Putamen (tissue), 1 donor: ENCODE results near the gene DIS3L2.
"Not testable (repeated sequence)": the region's sequence is repeated elsewhere in the genome, so short reads cannot be mapped to it uniquely, and the experiment has no call there.

ENCODE experiments used
- DNase-seq: peaks from one replicate; pipeline ENCODE4 v3.0.0-alpha.2; 2016; ENCODE audit warnings: low spot score

DIS3L2 gene

DNA sequence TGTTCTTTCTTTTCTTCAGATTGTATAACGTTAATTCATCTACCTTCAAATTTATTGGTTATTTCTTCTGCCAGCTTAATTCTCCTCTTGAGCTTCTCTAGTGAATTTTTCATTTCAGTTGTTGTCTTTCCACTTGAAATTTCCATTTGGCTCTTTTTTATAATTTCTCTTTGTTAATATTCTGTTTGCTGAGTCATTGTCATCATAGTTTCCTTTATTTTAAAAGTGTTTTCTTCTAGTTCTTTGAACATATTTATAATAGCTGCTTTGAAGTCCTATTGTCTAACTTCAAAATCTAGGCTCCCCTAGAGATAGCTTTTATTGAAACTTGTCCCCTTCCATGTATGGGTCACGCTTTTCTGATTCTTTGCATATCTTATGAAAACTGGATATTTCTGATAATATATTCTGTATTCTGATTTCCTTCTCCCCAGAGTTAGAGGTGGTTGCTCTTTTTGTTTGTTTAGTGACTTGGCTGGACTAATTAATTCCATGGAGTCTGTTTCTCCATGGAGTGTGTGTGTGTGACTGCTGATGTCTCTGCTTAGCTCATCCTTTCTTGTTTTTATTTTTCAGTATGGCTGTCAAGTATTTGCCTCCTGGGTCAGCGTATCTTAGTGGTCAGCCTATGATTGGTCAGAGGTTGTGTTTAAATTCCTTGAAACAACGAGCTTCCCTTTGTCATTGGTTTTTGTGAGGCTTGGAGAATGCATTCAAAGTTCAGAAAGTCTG lies 47.6 kb downstream of the DIS3L2 start:
- DNase-seq: no peak

GRCh38 chr2:232009639-232010274 lies 48.2 kb downstream of the DIS3L2 start:
- DNase-seq: no peak

DNA sequence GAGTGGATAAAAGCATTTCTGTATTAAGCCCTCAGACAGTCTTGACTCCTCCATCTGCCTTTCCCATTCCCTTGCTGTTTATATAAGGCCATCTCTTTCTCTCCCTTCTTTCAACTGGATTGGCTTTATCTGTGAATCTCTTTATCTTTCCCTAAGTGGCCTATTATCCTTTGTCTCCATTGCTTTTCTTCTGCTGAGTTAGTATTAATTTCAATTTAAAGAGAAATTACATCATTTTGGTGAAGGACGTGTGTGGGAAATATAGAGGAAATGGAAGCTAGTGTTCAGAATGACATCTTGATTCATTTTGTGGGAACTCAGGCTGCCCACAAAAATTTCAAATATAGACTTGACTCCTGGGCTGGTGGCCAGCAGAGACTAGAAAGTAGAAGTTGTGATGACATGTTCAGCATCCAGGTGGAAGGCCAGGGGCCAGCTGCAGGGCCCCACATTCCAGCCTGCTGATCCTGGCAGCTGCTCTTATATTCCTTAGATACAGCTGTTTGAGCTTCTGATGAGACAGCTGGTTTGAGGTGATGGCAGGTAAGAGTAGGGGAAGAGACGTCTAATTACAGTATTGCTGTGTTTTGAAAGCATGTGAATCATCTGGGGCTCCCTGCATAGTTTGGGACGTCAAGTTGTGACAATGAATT lies 52.3 kb downstream of the DIS3L2 start:
- DNase-seq: no peak

- no peak for DNase-seq
Measured at GRCh38 chr2:232014681-232015080, 53.2 kb downstream of the DIS3L2 start.

DNA sequence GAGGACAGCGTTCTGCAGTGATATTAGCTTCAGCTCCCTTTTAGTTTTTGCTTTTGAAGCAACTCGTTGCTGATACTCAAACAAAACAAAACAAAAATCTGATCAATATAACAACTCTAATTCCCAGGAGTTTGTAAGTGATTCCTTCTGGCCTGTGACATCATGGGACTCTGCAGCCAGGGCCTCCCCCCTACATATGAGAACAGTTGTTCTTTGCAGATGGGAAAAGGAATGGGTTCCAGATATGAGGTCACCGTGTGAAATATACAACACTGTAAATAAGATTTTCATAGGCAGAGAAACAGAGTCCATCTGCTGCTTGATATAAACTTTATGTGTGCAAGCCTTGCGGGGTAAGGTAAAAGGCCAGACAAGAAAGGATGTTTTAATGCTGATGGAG lies 56.7 kb downstream of the DIS3L2 start:
- DNase-seq: no peak

DNA sequence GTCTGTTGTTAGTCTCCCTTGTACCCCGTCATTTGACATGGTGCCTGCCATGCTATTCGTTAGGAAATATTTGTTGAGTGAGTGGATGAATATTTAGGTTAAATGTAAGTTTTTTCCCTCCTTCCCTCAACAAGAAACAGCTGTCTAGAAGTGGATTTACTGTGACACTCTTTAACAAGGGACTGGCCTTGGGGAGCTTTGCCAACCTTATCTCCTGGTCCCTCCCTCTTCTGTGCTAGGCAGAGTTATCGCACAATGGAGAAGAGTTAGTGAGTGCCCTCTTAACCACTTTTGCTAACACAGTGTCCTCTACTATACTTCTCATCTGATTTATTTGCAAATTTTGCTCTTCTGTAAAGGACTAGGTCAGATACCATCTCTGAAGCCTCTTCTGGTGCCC lies 61.2 kb downstream of the DIS3L2 start:
- no peak for DNase-seq

DNA sequence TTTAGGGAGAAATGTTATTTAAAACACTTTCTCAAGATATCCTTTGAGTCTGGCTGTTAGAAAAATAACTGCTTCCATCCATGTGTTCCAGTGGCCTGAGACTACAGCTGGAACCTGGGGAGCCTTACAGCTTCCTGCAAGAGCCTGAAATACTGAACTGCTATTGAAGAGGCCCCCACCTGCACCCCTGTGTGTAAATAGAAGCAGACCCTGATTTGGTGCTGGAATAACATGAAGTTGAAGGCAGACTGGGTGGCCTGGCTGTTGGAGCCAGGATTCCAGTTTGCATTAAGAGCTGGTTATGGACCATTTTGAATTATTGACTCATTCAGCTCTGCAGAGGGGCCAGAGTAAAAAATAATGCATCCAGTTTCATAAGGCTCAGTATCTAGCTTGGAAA lies 61.9 kb downstream of the DIS3L2 start:
- DNase-seq: no peak

- no peak for DNase-seq
Measured at GRCh38 chr2:232024457-232024856, 62.9 kb downstream of the DIS3L2 start.

GRCh38 chr2:232026910-232027309 lies 65.4 kb downstream of the DIS3L2 start:
- no peak for DNase-seq

DNA sequence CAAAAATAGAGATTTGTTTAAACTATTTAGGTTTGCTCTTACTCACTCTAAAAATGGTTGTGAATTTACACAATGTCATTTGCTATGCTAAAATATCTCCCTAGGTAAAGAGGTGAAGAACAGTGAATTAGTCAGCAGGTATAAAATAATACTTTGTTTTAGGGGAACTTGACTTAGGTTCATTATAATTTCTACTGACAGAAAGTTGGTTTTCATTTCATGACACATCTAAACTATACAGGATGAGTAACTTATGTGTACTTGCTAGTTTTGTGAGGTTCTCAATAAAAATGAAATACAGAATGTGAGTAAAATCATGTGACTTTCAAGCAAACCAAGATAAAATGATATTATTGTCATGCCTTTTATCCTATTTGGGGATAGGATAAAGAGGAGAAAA lies 66.0 kb downstream of the DIS3L2 start:
- DNase-seq: no peak

- no peak for DNase-seq
Measured at GRCh38 chr2:232028071-232028470, 66.6 kb downstream of the DIS3L2 start.

DNA sequence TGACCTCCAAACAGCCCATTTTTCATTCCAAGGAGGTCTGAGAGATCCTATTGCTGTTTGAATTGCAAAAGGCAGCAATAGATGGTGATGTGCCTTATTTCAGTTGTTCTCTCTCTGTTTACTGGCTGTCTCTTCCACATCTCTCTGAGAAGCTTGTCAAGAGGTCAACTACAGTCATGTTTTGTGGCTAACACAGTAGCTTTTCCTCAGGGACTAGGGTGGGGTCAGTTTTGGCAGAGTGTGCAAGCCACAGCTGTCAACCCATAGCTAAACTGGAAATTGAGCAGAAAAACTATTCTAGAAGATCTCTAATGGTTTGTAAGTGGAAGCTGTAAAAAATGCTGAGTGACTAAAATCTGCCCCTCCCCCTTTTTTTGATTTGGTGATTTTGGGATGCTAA lies 67.1 kb downstream of the DIS3L2 start:
- no peak for DNase-seq

- no peak for DNase-seq
Measured at GRCh38 chr2:232029346-232029745, 67.8 kb downstream of the DIS3L2 start.

DNA sequence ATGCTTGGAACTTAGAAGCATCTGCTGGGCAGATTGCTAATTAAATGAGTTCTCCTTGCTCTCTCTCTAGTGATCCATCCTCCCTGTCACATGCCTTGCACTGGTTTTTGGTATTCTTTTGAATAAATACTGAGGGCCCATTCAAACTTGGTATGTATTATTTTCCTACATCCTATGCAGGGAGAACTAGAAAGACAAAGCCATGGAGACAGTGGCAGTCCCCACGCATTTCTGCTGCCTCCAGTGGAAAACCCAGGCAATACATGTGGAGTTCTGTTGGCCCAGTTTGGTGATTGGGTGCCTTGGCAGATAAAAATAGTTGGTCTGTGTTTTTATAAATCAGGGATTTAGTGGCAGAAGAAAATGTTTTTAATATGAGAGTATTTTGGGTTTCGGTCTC lies 68.7 kb downstream of the DIS3L2 start:
- DNase-seq: no peak

DNA sequence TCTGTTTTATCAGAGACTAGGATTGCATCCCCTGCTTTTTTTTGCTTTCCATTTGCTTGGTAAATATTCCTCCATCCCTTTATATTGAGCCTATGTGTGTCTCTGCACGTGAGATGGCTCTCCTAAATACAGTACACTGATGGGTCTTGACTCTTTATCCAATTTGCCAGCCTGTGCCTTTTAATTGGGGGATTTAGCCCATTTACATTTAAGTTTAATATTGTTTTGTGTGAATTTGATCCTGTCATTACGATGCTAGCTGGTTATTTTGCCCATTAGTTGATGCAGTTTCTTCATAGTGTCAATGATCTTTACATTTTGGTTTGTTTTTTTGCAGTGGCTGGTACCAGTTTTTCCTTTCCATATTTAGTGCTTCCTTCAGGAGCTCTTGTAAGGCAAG lies 73.8 kb downstream of the DIS3L2 start:
- not testable (repeated sequence) for DNase-seq

- not testable (repeated sequence) for DNase-seq
Measured at GRCh38 chr2:232036876-232037275, 75.4 kb downstream of the DIS3L2 start.

DNA sequence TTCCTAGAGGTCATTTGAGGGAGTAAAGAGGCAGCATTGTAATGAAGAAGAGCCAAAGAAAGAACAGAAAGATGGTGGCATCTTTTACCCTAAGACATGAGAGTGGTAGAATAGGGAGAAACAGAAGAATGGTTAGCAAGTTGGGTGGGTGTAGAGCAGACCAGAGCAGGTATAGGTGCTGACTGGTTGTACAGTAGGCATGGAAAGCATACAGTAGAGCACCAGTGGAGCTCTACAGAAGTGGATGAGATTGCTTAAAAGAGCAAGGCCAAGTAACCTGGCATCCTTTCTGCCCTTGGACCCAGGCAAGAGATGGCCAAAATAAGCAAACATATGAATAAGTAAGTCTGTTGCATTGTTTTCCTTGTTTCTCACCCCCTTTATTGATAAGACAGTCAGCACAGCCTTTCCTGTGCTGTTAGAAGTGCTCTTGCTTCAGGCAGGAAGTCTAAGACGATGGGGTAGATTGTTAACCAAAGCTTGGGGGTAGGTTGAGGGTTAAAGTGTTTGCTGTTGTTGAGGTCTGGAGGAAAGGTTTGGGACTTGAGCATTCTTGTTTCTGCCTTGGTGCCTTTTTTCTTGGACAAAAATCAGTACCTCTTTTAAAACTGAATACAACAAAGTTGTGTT lies 76.9 kb downstream of the DIS3L2 start:
- no peak for DNase-seq

DNA sequence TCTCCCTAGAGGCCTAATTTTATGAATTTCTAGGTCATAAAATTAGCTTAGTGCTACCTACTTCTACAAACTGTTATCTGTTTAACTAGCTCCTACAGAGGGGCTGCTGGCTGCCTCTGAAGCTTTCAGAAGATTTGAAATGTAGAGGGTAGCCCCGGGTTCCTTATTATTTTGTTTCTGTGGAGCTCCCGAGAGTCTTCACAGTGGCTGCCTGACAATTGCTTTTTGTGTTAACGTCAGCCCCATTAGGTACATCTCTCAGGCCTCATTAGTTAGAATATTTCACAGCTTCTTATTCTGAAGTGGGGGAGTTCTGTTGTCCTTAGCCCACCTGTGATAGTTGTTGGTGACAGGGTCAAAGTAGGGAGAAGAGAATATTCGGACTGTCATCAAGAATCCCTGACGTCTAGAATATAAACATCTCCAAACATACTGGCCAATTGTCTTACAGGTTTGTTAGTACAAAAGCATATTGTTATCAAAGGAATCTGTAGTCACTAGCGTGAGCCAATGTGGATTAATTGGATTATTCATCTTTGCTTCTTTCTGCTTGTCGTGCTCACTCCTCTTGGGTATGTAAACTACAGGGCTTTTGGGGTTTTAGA lies 77.5 kb downstream of the DIS3L2 start:
- peak; percentile 34 for DNase-seq

DNA sequence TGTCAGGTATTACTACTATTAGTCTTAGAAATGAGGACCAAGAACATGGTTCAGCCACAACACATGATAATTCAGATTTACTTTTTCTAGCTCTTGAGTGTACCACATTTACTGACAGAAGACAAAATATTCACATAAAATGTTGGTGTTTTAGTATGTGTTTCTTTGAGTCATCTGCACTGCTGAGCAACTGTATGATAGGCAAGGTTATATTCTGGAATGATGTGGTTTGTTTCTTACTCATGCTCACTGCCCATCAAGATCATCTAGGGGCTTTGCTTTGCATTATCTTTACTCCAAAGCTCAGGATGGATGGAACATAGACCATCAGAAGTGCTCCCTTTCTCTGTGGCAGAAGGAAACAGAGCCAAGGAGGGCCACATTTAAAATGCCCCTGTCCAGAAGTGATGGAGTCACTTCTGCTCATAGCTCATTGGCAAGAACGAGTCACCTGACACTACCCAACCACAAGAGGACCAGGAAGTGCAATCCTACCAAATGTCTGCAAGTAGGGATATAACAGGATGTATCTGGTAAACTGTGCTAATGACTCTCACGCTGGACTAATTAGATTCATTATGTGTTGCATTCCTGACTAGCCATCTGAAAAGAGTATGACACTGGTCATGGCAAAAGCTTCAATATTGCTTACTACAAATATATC lies 81.5 kb downstream of the DIS3L2 start:
- DNase-seq: no peak

- DNase-seq: no peak
Measured at GRCh38 chr2:232043966-232044365, 82.5 kb downstream of the DIS3L2 start.

- DNase-seq: no peak
Measured at GRCh38 chr2:232049350-232049749, 87.8 kb downstream of the DIS3L2 start.

- DNase-seq: no peak
Measured at GRCh38 chr2:232052591-232052990, 91.1 kb downstream of the DIS3L2 start.
